HEK293T (cell line): ENCODE results near the gene RPS6KA5.

ENCODE experiments used
- BHLHE40 ChIP-seq: fragments of 450-650 bp; IDR thresholded peaks from 2 replicates; pipeline ENCODE4 v1.6.1; 2016; ENCODE audit warnings: mild to moderate bottlenecking, moderate library complexity, borderline replicate concordance
- ELF4 ChIP-seq: fragments of 450-650 bp; IDR thresholded peaks from 2 replicates; pipeline ENCODE4 v1.6.1; 2017; ENCODE audit warnings: antibody characterized with exemption
- FOXM1 ChIP-seq: fragments of 450-650 bp; IDR thresholded peaks from 2 replicates; pipeline ENCODE4 v1.6.1; 2017; ENCODE audit warnings: mild to moderate bottlenecking, borderline replicate concordance
- HDGF ChIP-seq: fragments of 450-650 bp; IDR thresholded peaks from 2 replicates; pipeline ENCODE4 v1.6.1; 2017; ENCODE audit warnings: antibody characterized with exemption, borderline replicate concordance
- NFRKB ChIP-seq: fragments of 450-650 bp; IDR thresholded peaks from 2 replicates; pipeline ENCODE4 v1.6.1; 2016; ENCODE audit warnings: mild to moderate bottlenecking, moderate library complexity
- SUZ12 ChIP-seq: fragments of 450-650 bp; IDR thresholded peaks from 2 replicates; pipeline ENCODE4 v1.6.1; 2016; ENCODE audit warnings: mild to moderate bottlenecking

- TF ChIP-seq HDGF (no peak), NFRKB (no peak), SUZ12 (no peak), ELF4 (no peak), BHLHE40 (no peak), FOXM1 (no peak)
Observed at GRCh38 chr14:91032248-91032647, 28.2 kb downstream of the RPS6KA5 start.
